HG03558 (cell line): ENCODE data around the gene FAU.
"Not testable (repeated sequence)": the region's sequence is repeated elsewhere in the genome, so short reads cannot be mapped to it uniquely, and the experiment has no call there.

Experiments used
- ATAC-seq: cut with Tn5 transposase; IDR thresholded peaks from one replicate; pipeline ENCODE4 v1.9.1; 2021; ENCODE audit warnings: moderate number of reproducible peaks; ENCODE audit not compliant: unreplicated experiment; ENCODE audit errors: extremely low read depth

The FAU gene

DNA sequence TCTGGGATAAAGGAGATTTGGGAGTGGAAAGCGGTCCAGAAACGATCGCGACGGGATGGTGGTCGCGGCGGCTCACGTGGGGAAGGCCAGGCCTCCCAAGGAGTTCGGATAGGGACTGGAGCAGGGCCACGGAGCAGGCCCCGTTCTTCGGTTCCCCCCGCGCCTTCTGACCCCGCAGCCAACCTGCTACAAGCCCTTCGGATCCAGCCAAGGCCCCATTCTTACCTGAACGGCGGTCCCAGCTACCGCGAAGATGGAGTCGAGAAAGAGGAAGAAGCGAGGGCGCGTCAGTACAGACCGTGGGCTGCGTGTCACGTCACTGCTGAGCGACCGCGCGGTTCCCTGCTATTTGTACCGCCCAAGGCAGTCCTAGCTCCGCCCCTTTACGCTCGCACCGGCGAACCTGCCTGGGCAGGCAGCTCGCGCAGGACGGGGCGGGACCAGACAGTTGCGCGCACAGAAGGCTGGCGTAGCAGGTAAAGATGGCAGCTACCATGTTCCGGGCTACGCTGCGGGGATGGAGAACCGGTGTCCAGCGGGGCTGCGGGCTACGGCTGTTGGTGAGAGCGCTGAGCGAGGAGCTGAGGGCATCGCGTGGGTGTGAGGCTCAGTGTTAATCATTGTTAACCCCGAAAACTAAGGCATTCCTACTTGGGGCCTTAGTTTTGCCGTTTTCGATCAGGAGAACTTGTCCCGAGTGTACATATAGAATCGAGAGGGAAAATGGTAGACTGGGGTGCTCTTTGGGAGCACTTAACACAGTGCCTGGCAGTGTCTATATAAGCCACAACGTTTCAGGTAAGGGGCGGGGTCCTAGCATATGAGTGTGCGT lies at the start of gene FAU, which contains the start of gene MRPL49:
Gene FAU, minus strand, starts transcription at position 270 of the 832 bp plus-strand sequence. CDS start 321 bp downstream, outside the sequence.
Gene MRPL49, plus strand, starts transcription at position 457 of the 832 bp plus-strand sequence. Its CDS starts 26 bp downstream, at position 483.
- ATAC-seq: peak; percentile 64

GRCh38 chr11:65170058-65170534 lies 48.2 kb upstream of the FAU start, which contains the start of gene SPDYC:
Gene SPDYC (plus strand): TSS chr11:65170233. CDS start chr11:65171358, 1,125 bp downstream.
- ATAC-seq: no peak

GRCh38 chr11:65169164-65169641 lies 47.3 kb upstream of the FAU start:
- ATAC-seq: no peak

DNA sequence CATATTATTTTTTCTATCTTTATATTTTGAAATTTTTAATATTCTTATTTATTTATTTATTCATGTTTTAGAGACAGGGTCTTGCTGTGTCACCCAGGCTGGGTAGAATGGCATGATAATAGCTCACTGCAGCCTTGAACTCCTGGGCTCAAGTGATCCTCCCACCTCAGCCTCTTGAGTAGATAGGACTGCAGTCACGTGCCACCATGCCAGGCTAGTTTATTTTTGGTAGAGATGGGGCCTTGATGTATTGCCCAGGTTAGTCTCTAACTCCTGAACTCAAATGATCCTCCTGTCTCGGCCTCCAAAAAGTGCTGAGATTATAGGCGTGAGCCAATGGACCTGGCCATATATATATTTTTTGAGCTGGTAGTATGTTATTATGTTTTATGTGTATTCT lies 45.7 kb upstream of the FAU start:
- ATAC-seq: no peak

- ATAC-seq: no peak
Observed at GRCh38 chr11:65166893-65167292, 45.0 kb upstream of the FAU start.

- no peak for ATAC-seq
Observed at GRCh38 chr11:65165410-65166317, 43.7 kb upstream of the FAU start.

DNA sequence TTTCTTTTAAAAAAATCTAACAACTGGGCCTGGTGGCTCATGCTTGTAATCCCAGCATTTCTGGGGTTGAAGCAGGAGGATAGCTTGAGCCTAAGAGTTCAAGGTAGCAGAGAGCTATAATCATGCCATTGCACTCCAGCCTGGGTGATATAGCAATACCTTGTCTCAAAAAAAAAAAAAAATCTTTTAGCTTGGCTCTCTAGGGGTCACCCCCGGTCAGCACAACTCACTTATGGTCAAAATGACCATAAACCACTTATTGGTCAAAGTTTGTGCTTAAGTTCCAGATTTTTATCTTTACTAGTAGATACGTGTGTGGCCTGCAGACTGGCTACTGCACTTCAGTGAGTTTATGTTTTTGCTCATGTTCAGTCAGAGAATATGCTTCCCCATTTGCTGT lies 41.8 kb upstream of the FAU start:
- no peak for ATAC-seq

GRCh38 chr11:65160643-65161042 lies 38.7 kb upstream of the FAU start:
- ATAC-seq: no peak

- no peak for ATAC-seq
Observed at GRCh38 chr11:65159012-65159411, 37.1 kb upstream of the FAU start.

- ATAC-seq: no peak
Observed at GRCh38 chr11:65157336-65157735, 35.4 kb upstream of the FAU start.

- no peak for ATAC-seq
Observed at GRCh38 chr11:65156926-65157325, 35.0 kb upstream of the FAU start.

GRCh38 chr11:65156256-65156655 lies 34.3 kb upstream of the FAU start:
- ATAC-seq: no peak

GRCh38 chr11:65152122-65152521 lies 30.2 kb upstream of the FAU start:
- ATAC-seq: no peak

- no peak for ATAC-seq
Observed at GRCh38 chr11:65151331-65151899, 29.5 kb upstream of the FAU start.

- ATAC-seq: no peak
Observed at GRCh38 chr11:65150509-65151299, 28.8 kb upstream of the FAU start.

GRCh38 chr11:65150131-65150508 lies 28.2 kb upstream of the FAU start:
- not testable (repeated sequence) for ATAC-seq

DNA sequence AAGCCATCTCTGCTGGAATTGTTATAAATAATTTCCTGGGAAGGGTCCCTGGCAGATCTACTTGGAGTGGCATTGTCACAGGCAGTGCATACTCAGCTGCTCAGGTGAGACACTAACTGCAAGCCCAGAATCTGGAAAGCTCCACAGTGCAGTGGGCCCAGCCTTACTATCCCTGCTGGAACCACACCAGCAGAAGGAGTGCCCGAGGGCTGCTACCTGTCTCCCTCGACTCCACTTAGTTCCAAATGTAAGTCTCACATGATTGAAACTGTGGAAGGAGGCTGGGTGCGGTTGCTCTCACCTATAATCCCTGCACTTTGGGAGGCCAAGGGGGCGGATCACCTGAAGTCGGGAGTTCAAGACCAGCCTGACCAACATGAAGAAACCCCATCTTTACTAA lies 26.7 kb upstream of the FAU start:
- no peak for ATAC-seq

- ATAC-seq: no peak
Observed at GRCh38 chr11:65147352-65148075, 25.6 kb upstream of the FAU start.
